GM12891 (cell line): ENCODE results near the gene TAF10.

Experiments
- PAX5 ChIP-seq: IDR thresholded peaks from 2 replicates; pipeline ENCODE4 v1.6.1; 2011; ENCODE audit warnings: low read length, moderate library complexity, mild to moderate bottlenecking; ENCODE audit not compliant: insufficient read depth, severe bottlenecking
- POLR2A ChIP-seq: IDR thresholded peaks from 2 replicates; pipeline ENCODE4 v1.6.1; 2011; ENCODE audit warnings: low read depth, low read length, control low read depth
- POLR2AphosphoS5 ChIP-seq: IDR thresholded peaks from 2 replicates; pipeline ENCODE4 v1.6.1; 2011; ENCODE audit warnings: low read depth, low read length, control low read depth
- POU2F2 ChIP-seq: IDR thresholded peaks from 2 replicates; pipeline ENCODE4 v1.6.1; 2011; ENCODE audit warnings: low read depth, mild to moderate bottlenecking, control low read depth, low read length, moderate library complexity
- SPI1 ChIP-seq: IDR thresholded peaks from 2 replicates; pipeline ENCODE4 v1.6.1; 2011; ENCODE audit warnings: low read depth, low read length, control low read depth
- TAF1 ChIP-seq: IDR thresholded peaks from 2 replicates; pipeline ENCODE4 v1.6.1; 2011; ENCODE audit warnings: low read depth, low read length, control low read depth

GRCh38 chr11:6629892-6630631, 18.0 kb upstream of the TAF10 start:
- TF ChIP-seq POLR2A (no peak), TAF1 (no peak), POLR2AphosphoS5 (no peak), SPI1 (no peak), POU2F2 (no peak), PAX5 (no peak)
